CD1c-positive myeloid dendritic cell (primary cell): ENCODE measurements around the gene EEF2K.
"Not testable (repeated sequence)": the region's sequence is repeated elsewhere in the genome, so short reads cannot be mapped to it uniquely, and the experiment has no call there.

Experiments
- DNase-seq: peaks from one replicate; pipeline ENCODE4 v3.0.0-alpha.2; 2016; ENCODE audit errors: extremely low spot score

Gene EEF2K

DNA sequence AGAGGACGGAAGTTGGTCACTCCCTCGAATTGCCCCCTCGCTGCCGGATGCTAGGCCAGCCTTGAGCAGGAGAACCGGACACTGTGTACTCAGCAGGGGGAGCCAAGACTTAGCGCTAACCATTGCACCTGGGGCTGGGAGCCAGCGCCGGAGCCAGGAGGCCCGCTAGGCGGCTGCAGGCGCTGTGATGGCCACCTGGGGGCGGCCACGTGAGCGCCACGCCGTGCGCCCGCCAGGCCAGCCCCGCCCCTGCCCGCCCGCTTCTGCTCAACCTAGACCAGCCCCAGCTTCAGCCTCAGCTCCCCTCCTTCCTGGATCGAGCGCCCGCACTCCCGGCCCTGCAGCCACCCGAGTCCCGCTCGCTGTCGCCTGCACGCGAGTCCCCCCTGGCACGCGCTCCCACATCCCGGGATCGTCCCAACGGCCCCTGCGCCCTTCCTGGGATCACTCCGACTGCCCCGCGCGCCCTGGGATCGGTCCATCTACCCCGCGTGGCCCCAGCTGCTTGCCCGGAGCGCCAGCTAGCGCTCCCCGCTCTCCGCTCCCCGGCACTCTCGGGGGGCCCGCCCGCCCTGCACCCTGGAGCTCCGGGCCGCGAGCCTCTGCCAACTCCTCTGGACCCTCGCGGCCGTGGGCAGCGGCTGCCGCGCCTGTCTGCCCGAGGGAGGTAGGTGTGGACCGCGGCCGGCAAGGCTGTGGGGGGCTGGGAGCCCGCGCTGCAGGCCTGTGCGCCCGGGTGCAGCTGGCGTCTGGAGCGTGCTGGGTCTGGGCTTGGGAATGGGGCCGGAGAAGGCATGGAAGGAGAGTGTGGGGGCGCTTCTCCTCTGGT is at the start of gene EEF2K:
Gene EEF2K, plus strand, starts transcription at position 266 of the 829 bp plus-strand sequence. CDS start 19,452 bp downstream, outside the sequence.
- peak; percentile 91 for DNase-seq

DNA sequence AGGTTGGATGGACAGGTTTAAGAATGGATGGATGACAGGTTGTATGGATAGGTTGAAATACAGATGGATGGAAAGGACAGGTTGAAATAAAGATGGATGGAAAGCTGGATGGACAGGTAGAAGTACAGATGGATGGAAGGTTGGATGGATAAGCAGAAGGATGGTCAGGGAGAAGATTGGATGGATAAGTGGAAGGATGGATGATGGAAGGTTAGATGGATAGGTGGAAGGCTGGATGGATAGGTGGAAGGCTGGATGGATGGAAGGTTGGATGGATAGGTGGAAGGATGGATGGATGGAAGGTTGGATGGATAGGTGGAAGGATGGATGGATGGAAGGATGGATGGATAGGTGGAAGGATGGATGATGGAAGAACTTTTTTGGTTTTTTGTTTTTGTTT is 44.7 kb upstream of the EEF2K start:
- no peak for DNase-seq

DNA sequence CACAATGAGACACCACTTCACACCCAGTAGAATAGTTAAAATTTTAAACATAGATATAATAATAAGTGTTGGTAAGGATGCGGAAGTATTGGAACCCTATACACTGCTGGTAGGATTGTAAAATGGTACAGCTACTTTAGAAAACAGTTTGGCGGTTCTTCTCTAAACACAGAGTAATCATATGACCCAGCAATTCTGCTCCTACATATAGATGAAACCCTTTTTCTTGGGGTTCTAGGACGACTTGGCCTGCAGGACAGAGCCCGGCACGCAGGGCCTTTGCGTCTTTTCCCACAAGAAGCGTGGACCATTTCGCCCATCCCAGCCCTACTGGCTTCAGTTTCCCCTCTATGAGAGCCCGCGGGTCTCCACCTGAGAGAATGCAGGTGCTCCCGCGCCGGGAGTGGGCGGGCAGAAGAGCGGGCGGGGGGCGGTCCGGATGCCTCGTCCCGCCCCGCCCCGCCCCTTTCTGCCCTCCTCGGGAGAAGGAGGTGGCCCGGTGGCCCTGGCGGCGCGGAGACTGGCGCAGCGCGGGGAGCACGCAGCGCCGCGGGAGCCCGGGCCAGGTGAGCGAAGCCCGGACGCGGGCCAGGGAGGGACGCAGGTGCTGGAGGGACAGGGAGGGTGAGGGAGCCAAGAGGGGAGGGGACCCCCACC is 44.0 kb upstream of the EEF2K start, which contains the start of gene SDR42E2:
Gene SDR42E2, plus strand, starts transcription at position 508 of the 657 bp plus-strand sequence. CDS start 3,077 bp downstream, outside the sequence.
- peak; percentile 5 for DNase-seq

DNA sequence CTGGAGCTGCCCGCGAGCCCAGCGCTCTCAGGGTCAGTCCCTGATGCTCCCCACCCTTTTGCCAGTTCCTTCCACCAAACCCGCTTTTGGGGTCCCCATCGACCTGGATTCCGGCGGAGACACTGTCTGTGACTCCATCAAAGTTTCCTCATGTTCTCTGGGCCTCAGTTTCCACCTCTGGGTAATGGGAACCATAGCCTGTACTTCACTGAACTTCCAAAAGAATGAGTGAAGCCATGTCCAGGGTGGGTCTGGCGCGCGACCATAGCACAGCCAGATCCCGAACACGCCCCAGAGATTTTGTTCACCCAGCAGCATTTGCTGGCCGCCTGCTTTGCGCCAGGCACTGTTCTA is 43.4 kb upstream of the EEF2K start:
- no peak for DNase-seq

DNA sequence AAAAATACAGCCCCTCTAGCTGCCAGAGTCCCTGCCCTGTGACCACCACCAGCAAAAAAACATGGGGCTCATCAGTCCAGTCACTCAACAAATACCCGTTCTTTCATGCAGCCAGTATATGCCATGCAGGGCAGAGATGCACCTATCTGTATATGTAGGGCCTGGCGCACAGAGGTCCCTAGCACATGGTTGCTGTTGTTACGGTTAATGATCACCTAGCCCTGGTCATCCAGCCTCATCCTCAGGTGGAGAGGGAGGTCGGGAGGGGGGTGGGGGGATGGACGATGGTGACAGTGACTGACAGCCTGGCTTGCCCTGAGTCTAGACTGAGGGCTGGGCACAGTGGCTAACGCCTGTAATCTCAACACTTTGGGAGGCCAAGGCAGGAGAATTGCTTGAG is 42.3 kb upstream of the EEF2K start:
- no peak for DNase-seq

DNA sequence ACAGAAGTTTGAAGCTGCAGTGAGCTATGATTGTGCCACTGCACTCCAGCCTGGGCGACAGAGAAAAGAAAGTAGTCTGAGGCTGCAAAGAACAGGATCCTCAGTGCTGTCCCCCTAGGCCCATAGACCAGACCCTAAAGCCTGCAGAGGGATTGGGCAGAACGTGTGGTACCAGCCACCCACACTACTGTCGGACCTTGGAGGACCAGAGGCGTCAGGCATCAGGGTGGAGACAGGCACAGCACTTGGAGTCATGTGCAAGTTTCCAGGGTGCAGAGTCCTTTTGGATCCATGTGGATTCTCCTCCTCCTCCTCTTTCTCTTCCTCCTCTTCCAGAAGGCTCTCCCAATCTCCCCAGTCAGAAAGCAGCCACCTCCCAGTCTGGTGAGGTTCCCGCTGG is 41.6 kb upstream of the EEF2K start:
- no peak for DNase-seq

DNA sequence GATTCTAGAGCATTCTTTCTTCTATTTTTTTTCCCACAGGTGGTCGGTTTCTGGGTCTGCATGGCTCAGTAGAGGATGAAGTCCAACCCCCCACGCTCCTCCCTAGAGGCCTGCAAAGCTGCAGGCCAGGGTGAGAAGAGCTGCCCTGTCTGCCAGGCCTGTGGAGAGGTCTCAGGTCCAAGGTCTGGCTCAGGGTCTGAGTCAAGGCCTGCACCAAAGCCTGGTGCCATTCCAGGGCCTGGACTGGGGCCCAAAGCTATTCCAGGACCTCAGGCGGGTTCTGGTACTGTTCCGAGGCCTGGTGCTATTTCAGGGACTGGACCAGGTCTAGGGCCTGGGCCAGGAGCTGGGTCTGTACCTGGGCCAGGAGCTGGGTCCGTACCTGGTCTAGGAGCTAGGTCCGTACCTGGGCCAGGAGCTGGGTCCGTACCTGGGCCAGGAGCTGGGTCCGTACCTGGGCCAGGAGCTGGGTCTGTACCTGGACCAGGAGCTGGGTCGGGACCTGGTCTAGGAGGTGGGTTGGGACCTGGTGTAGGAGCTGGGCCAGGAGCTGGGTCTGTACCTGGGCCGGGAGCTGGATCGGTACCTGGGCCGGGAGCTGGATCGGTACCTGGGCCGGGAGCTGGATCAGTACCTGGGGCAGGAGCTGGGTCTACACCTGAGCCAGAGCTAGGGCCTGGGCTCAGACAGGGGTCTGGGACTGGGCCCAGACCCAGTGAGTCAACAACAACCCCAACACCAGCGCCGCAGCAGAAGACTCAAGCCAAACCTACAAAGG is 40.4 kb upstream of the EEF2K start:
- no peak for DNase-seq

DNA sequence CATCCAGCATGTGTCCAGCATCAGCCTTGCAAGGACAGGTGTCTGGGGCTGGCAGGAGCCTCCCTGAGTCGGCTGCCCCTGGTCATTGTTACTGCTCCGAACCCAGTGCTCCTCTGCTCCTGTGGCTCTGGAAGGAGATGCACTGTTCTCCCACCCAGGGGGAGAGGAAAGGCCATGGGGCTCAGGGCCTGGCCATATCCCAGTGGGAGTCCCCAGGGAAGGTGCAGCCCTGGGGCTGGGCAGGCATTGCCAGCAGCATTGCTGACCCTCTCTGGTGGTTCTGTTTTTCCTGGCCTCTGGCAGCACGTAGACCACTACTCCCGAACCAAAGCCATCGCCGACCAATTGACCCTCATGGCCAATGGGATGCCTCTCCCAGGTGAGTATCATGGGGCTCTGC is 34.1 kb upstream of the EEF2K start:
- DNase-seq = no peak

DNA sequence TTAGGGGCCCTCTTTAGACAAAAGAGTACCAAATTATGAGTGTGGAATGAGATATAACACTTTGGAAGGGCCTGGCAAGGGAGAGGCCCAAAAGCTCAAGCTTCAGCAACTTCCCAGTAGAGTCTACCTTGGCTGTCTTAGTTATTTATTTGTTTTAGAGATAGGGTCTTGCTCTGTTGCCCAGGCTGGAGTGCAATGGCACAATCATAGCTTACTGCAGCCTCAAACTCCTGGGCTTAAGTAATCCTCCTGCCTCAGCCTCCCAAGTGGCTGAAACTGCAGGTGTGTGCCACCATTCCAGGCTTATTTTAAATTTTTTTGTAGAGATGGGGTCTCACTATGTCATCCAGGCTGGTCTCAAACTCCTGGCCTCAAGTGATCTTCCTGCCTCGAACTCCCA is 33.4 kb upstream of the EEF2K start:
- not testable (repeated sequence) for DNase-seq

DNA sequence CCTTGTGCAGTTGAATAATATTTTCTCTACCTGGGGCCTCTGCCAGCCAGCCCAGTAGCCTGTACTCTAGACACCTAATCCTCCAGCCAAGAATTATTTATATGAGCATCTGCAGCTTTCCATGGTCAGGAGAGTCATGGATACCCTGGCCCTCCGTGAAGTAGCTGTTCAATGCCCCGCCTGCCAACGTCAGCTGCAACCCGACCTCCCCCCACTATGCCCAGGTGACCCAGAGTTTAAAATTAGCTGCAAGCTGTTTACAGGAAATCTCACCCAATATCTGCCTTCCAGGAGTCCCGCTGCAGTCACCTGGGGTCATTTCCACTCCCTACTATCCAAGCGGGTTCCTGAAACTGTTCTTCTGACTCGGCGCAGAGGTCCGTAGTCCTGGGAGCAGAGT is 31.4 kb upstream of the EEF2K start:
- DNase-seq = no peak

DNA sequence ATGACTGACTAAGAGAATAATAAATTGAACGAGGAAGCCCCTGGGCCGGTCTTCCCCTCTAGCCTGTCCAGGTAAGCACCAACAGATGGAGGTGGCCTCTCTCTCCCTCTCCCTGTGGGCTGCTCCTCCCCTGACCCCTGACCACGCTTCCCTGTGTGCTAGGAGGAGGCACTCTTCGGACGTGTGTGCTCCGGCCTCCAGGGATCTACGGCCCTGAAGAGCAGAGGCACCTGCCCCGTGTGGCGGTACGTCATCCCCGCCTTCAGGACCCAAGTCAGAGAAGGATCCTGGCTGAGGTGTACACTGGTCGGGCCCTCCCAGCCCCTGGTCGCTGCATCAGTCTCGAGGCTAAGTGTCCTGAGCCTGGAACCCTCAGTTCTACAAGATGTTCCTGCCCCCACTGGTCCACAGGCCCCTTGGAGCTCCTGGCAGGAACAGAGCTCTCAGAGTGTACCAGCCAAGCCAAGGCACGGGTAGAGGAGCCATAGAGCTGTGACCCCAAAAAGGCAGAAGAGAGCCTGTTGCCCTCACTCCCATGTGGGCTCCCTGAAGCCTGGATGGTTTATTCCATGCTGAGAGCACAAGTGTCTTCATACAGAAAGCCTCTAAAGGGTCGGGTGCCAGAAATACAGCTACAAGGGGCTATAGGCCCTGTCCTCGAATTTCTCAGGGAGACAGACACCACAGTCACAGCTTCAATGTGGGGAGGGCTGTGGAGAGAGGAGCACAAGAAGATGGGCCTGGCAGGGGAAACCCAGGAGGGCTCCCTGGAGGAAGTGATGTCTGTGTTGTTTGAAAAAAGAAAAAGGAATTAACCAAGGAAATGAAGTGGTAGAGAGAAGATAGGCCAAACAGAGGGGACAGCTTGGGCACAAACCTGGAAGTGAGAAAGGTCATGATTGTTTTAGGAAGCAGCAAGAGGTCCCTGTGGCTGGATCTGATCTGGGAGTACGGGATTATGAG is 27.8 kb upstream of the EEF2K start:
- no peak for DNase-seq

DNA sequence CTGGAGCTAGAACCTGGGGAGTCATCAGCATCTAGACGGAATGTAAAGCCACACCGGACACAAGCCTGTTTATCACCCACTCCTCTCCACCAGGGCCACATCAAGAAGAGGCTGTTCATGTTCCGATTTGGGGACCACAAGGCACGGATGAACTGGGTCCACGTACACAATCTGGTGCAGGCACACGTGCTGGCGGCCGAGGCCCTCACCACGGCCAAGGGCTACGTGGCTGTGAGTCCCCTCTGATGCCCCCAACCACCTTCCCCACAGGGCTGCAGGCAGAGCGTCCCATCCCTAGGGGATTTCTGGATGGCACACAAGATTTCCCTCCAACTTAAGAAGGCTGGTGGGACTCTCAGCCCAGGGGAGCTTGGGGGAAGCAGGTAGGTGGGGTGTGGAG is 24.7 kb upstream of the EEF2K start:
- no peak for DNase-seq

DNA sequence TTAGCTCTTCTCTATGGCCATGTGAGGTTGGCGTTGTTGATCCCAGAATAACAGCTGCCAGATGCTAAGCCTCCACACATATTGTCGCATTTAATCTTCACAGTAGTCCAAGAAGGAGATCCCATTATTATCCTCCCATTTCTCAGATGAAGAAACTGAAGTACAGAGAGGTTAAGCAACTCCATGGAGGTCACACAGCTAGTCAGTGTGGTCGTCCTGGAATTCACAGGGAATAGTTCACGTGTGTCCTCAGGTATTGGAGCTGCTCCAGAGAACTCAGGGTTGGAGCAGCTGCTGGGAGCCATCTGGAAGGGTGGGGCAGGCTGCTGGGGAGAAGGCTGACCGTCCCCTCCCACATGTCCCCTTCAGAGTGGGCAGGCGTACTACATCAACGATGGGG is 24.2 kb upstream of the EEF2K start:
- DNase-seq = no peak

DNA sequence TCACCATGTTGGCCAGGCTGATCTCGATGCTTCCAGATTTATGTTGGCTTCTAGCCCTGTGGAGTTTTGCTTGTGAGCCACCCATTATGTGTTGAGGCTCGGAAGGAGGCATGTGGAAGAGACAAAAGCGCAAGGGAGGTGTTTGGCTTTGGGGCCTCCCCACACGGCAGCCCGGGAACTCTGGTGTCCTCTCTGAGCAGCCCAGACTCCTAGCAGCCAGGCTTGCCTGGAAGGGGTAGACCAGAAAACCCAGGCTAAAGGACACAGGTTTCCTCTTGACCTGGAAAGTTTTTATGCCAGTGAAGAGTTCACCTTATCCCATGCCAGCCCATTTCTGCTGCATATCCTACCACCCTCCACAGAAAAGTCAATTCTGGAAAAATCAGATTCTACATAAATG is 22.7 kb upstream of the EEF2K start:
- DNase-seq = no peak

DNA sequence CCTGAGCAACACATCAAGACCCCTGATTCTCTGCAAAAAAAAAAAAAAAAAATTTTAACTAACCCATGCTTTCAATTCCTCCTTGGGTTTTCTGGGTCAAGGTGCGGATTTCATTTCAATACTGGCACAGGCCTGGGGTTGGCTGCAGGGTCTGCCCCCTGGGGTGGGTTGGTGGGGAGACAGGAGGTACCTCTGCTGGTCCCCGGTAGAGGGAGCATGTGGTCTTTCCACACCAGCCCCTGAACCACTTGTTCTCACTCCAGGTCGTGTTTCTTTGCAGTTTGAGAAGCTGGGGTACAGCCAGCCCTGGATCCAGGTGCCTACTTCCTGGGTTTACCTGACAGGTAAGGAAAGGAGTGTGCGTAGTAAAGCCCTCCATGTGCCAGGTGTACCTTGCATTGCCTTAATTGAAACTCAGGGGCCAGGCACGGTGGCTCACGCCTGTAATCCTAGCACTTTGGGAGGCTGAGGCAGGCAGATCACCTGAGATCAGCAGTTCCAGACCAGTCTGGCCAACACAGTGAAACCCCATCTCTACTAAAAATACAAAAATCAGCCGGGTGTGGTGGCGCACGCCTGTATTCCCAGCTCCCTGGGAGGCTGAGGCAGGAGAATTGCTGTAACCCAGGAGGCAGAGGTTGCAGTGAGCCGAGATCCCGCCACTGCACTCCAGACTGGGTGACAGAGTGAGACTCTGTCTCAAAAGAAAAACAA is 22.0 kb upstream of the EEF2K start:
- DNase-seq = no peak

DNA sequence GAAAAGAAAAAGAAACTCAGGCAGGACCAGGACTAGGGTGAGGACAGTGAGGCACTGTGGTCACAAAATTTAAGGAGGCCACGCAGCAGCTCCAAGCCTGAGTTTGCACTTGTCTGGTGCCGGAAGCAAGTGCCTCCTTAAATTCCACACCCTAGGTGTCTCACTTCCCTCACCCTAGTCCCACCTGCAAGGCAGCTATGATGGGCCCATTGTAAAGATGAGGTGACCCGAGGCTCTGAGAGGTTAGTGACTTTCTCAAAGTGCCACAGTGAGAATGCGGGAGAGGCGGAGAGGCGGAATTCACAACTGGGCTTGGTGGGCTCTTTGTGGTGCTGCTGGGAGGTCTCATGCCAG is 21.5 kb upstream of the EEF2K start:
- no peak for DNase-seq

DNA sequence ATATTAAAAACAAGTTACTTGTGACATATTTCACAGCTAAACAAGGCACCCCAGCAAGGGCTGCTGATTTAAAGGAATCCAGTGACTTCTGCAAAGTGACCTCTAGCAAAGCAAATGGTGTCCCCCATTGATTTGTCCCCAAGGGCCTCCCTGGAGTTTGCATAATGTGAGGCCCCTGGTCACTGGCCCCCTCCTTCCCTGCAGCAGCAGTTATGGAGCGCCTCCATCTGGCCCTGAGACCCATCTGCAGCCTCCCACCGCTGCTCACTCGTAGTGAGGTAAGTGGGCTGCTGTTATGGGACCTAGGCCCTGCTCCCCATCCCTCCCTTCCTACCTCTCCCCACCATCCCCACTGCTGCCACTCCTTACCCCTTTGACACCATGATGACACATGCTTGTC is 19.6 kb upstream of the EEF2K start:
- no peak for DNase-seq

DNA sequence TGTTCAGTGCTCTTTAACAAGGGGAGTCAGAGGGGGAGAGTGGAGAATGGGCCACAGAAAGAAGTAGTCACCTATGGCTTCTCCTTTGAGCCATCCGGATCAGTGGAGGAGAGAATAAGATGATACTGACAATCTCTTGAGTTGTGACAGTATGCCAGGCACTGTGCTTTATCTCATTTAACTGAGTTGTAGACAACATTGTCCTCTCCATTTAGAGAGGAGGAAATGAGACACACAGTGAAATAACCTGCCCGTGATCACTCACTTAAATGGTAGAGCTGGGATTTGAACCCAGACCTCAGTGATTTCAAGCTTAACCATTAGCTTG is 17.8 kb upstream of the EEF2K start:
- DNase-seq = no peak

DNA sequence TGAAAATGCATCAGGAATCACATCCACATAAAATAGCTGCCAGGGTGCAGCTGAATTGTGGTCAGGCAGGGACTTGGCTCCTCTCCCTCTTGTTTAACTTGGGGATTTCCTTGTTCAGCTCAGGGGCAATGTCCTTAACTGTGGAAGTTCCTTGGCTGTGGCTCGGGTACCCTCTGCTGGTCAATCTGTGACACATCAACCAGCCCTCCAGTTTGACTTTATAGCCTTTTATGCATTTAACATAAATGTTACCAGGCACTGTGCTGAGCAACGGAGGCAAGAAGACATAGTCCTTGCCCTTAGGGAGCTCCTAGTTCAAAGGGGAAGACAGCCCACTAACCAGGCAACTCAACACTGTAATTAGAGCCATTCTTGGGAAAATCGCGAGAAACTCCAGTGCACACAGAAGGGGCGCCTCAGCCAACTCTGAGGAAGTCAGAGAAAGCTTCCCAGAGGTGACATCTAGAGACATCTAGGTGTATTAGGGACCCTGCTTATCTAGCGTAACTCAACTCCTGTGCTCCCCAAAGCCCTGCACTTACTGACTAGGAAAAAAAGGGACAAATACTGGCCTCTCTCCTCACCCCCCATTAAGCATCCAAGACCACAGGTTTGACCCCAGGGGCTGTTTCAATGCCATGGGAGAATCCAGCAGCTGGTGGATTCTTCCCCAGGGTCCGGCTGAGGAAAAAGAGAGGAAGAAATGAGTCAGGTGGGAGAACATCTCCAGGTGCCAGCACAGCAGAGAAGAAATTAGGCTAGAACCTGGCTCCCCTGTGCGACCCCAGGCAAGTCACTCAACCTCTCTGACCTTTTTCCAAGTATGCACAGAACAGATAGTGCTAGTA is 17.3 kb upstream of the EEF2K start:
- DNase-seq = peak; percentile 81

DNA sequence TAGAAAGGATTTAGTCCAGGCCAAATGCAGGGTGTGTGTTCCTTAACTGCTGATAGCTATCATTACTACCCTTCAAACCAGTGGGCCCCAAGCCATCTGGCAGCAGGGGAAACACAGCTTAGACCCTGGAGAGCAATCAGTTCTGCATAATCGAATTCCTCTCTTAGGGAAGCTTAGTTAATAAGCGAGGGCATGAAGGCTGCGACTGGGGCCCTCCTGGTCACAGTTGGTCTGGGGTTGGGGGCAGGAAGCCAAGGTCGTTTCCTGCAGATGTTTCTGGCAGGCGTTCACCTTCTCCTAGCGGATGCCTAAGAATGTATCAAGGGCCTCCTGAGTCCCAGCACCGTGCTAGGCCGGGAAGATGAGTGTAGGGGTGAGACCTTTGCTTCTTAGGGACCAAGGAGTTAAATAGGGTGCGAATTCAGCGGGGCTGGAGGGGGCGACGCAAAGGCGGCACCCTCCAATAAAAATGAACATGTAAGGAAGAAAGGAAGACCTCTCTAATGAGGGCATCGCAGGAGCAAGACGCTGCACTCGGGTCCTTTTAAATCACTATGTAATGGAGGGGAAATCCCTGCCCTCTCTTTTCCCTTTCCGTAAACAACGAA is 16.5 kb upstream of the EEF2K start:
- DNase-seq = no peak
